Right lobe of liver (tissue), 4 donors: ENCODE measurements around the gene DPYD.

Experiments used
- CTCF ChIP-seq, 4 donors: fragments of 200-600 bp in 3 of 4; fragments of 450-650 bp in 1 of 4; IDR thresholded peaks; one replicate each; pipeline versions ENCODE4 v1.5.1 to v1.8.0; 2016 to 2022; ENCODE audit warnings: antibody characterized with exemption in 4 of 4, mild to moderate bottlenecking in 2 of 4
- POLR2A ChIP-seq: fragments of 450-650 bp; IDR thresholded peaks from one replicate; pipeline ENCODE4 v1.6.1; 2017; ENCODE audit warnings: antibody characterized with exemption, mild to moderate bottlenecking
- donor health status: DM: no; HTN: no; CAD: no.
- donor health status: DM: no; HTN: no; CAD: no.
- donor health status: DM: no; HTN: yes; CAD: no.

GRCh38 chr1:97640677-97641076 is 280.2 kb downstream of the DPYD start:
- TF ChIP-seq CTCF (IDR thresholded peaks at IDR 0.05) (no peak), POLR2A (no peak)
